H1 (cell line): ENCODE data around the gene PPP6R1. TPM values are rescaled to one million over a fixed set of nuclear protein-coding genes. Genes with fewer than 3 reads are reported as not detected.

Source experiments
- CTCF ChIA-PET: fragments of 300-600 bp; sonication (Branson Sonifier 250); formaldehyde crosslinking; loops from one replicate; lab custom pipeline; 2021; ENCODE audit not compliant: partially characterized antibody; lab: Charles Lee
- POLR2A ChIA-PET: fragments of 300-600 bp; sonication (Branson Sonifier 250); formaldehyde crosslinking; loops from one replicate; lab custom pipeline; 2021; ENCODE audit warnings: inconsistent platforms; ENCODE audit not compliant: partially characterized antibody; lab: Charles Lee
- DNase-seq, 2 experiments: peaks; one replicate each; pipeline versions ENCODE4 v3.0.0 to v3.0.0-alpha.2; 2010 to 2022; ENCODE audit warnings: low spot score in 2 of 2, low read depth in 1 of 2, mixed read lengths in 1 of 2
- FAIRE-seq: peaks from 2 replicates; lab custom pipeline; 2011; peaks lifted over from hg19 to GRCh38; lab: Jason Lieb, UNC
- H2AFZ ChIP-seq: 2 replicates; pipeline ENCODE4 v1.8.1; 2012; ENCODE audit warnings: low read length, inconsistent platforms
- H2AK5ac ChIP-seq: 2 replicates; pipeline ENCODE4 v1.6.1; 2013; ENCODE audit warnings: low read depth, low read length
- H2BK120ac ChIP-seq: replicated peaks from 2 replicates; pipeline ENCODE3; 2013; ENCODE audit warnings: low read depth, low read length, inconsistent platforms
- H2BK12ac ChIP-seq: 2 replicates; pipeline ENCODE4 v1.6.1; 2013; ENCODE audit warnings: low read depth, low read length
- H2BK15ac ChIP-seq: 2 replicates; pipeline ENCODE4 v1.6.1; 2013; ENCODE audit warnings: low read length
- H2BK20ac ChIP-seq: 2 replicates; pipeline ENCODE4 v1.6.1; 2013; ENCODE audit warnings: low read length
- H2BK5ac ChIP-seq: 2 replicates; pipeline ENCODE4 v1.6.1; 2013; ENCODE audit warnings: low read depth, low read length
- H3K14ac ChIP-seq: 2 replicates; pipeline ENCODE4 v1.6.1; 2013; ENCODE audit warnings: inconsistent platforms; ENCODE audit not compliant: insufficient read length
- H3K18ac ChIP-seq: 2 replicates; pipeline ENCODE4 v1.6.1; 2013; ENCODE audit warnings: low read length; ENCODE audit errors: extremely low read depth
- H3K23ac ChIP-seq: 2 replicates; pipeline ENCODE4 v1.6.1; 2013; ENCODE audit warnings: inconsistent platforms; ENCODE audit not compliant: insufficient read length
- H3K23me2 ChIP-seq: 2 replicates; pipeline ENCODE4 v1.6.1; 2013; ENCODE audit warnings: low read depth, low read length
- H3K27ac ChIP-seq: 2 replicates; pipeline ENCODE4 v1.6.1; 2011; ENCODE audit warnings: low read depth, low read length, inconsistent platforms
- H3K27me3 ChIP-seq, 4 experiments: replicated peaks in 1 of 4; 1 replicate in 1 of 4; 2 replicates in 3 of 4; pipeline versions ENCODE4 v1.6.1 to v1.8.1; 2011 to 2013; ENCODE audit warnings: low read length in 3 of 4, mild to moderate bottlenecking in 3 of 4, inconsistent platforms in 2 of 4, mixed read lengths in 2 of 4, moderate library complexity in 1 of 4; ENCODE audit not compliant: control insufficient read depth in 3 of 4, insufficient read depth in 3 of 4; ENCODE audit errors: extremely low read depth in 1 of 4
- H3K36me3 ChIP-seq, 4 experiments: 2 replicates each; pipeline versions ENCODE4 v1.6.1 to v1.8.1; 2011 to 2013; ENCODE audit warnings: mild to moderate bottlenecking in 4 of 4, low read length in 3 of 4, moderate library complexity in 2 of 4, control low read depth in 1 of 4, inconsistent platforms in 1 of 4; ENCODE audit not compliant: insufficient read depth in 4 of 4, control insufficient read depth in 2 of 4
- H3K4ac ChIP-seq: replicated peaks from 2 replicates; pipeline ENCODE3; 2013; ENCODE audit warnings: low read length, low read depth, mixed read lengths, inconsistent platforms; ENCODE audit not compliant: insufficient read length
- H3K4me1 ChIP-seq, 4 experiments: replicated peaks in 1 of 4; 1 replicate in 1 of 4; 2 replicates in 3 of 4; pipeline versions ENCODE4 v1.6.1 to v1.8.1; 2011 to 2013; ENCODE audit warnings: low read length in 3 of 4, inconsistent platforms in 2 of 4, mixed read lengths in 1 of 4; ENCODE audit not compliant: insufficient read depth in 4 of 4, control insufficient read depth in 3 of 4
- H3K4me2 ChIP-seq, 2 experiments: 2 replicates each; pipeline versions ENCODE4 v1.6.1 to v1.8.1; 2011 to 2013; ENCODE audit warnings: low read depth in 2 of 2, low read length in 2 of 2, control low read depth in 1 of 2, inconsistent platforms in 1 of 2, mild to moderate bottlenecking in 1 of 2; ENCODE audit not compliant: insufficient read depth in 1 of 2
- H3K4me3 ChIP-seq, 4 experiments: fragments of 200-600, 300-600 bp in 1 of 4; sonication (generic), shearing (Covaris generic), sonication (Bioruptor Twin) in 1 of 4; 2 replicates each; pipeline versions ENCODE4 v1.5.1 to v1.8.1; 2011 to 2016; ENCODE audit warnings: low read length in 4 of 4, low read depth in 3 of 4, control low read depth in 2 of 4, inconsistent platforms in 2 of 4, mild to moderate bottlenecking in 2 of 4, mixed read lengths in 1 of 4, moderate library complexity in 1 of 4; ENCODE audit not compliant: insufficient read depth in 2 of 4; ENCODE audit errors: extremely low read depth in 1 of 4
- H3K56ac ChIP-seq: replicated peaks from 2 replicates; pipeline ENCODE3; 2013; ENCODE audit warnings: low read depth, mild to moderate bottlenecking, mixed read lengths, low read length, inconsistent platforms; ENCODE audit not compliant: insufficient read length
- H3K79me1 ChIP-seq: 2 replicates; pipeline ENCODE4 v1.6.1; 2013; ENCODE audit warnings: low read depth, low read length, control low read depth
- H3K79me2 ChIP-seq, 2 experiments: 2 replicates each; pipeline versions ENCODE4 v1.6.1 to v1.8.1; 2012 to 2013; ENCODE audit warnings: low read length in 2 of 2, mild to moderate bottlenecking in 2 of 2, inconsistent platforms in 1 of 2; ENCODE audit not compliant: insufficient read depth in 2 of 2, control insufficient read depth in 1 of 2
- H3K9ac ChIP-seq, 4 experiments: replicated peaks in 1 of 4; 1 replicate in 1 of 4; 2 replicates in 3 of 4; pipeline versions ENCODE4 v1.6.1 to v1.8.1; 2011 to 2013; ENCODE audit warnings: low read depth in 3 of 4, low read length in 3 of 4, control low read depth in 2 of 4, mild to moderate bottlenecking in 2 of 4, moderate library complexity in 2 of 4, inconsistent platforms in 1 of 4; ENCODE audit errors: extremely low read depth in 1 of 4
- H3K9me3 ChIP-seq, 2 experiments: 2 replicates each; pipeline versions ENCODE4 v1.6.1 to v1.8.1; 2012 to 2013; ENCODE audit warnings: mild to moderate bottlenecking in 2 of 2, moderate library complexity in 2 of 2, control low read depth in 1 of 2, inconsistent platforms in 1 of 2, low read depth in 1 of 2, low read length in 1 of 2, mixed read lengths in 1 of 2; ENCODE audit not compliant: insufficient read depth in 2 of 2
- H4K20me1 ChIP-seq, 2 experiments: replicated peaks in 1 of 2; 2 replicates each; pipeline versions ENCODE3 to v1.8.1; 2011 to 2013; ENCODE audit warnings: inconsistent platforms in 2 of 2, low read length in 2 of 2, mild to moderate bottlenecking in 1 of 2; ENCODE audit not compliant: insufficient read depth in 2 of 2, control insufficient read depth in 1 of 2
- H4K5ac ChIP-seq: 2 replicates; pipeline ENCODE4 v1.6.1; 2013; ENCODE audit warnings: low read length, low read depth, mixed read lengths, inconsistent platforms; ENCODE audit not compliant: insufficient read length
- H4K8ac ChIP-seq: 2 replicates; pipeline ENCODE4 v1.8.0; 2013; ENCODE audit warnings: mild to moderate bottlenecking, moderate library complexity, low read length, inconsistent platforms; ENCODE audit not compliant: insufficient read depth; ENCODE audit errors: extremely low read depth
- H4K91ac ChIP-seq: replicated peaks from 2 replicates; pipeline ENCODE3; 2013; ENCODE audit warnings: low read length, mixed read lengths, inconsistent platforms; ENCODE audit not compliant: insufficient read length
- ASH2L ChIP-seq: fragments of 200-600, 300-600 bp; sonication (generic); IDR thresholded peaks from one replicate; pipeline ENCODE4 v1.7.1; 2017; ENCODE audit warnings: low read length
- ATF3 ChIP-seq: IDR thresholded peaks from 2 replicates; pipeline ENCODE4 v1.6.1; 2011; ENCODE audit warnings: low read depth, mild to moderate bottlenecking, low read length; ENCODE audit not compliant: insufficient read depth
- BRCA1 ChIP-seq: IDR thresholded peaks from 2 replicates; pipeline ENCODE4 v1.6.1; 2012; ENCODE audit warnings: low read depth, low read length, improper control_type of control experiment
- CBX8 ChIP-seq: fragments of 300-800, 300-1000 bp; sonication (generic); IDR thresholded peaks from 2 replicates; pipeline ENCODE4 v1.7.1; 2016; ENCODE audit warnings: low read depth, low read length, borderline replicate concordance
- CHD2 ChIP-seq: IDR thresholded peaks from 2 replicates; pipeline ENCODE4 v1.6.1; 2012; ENCODE audit warnings: low read length, improper control_type of control experiment
- FOSL1 ChIP-seq: IDR thresholded peaks from 2 replicates; pipeline ENCODE4 v1.6.1; 2011; ENCODE audit warnings: mild to moderate bottlenecking, low read depth, low read length, moderate library complexity; ENCODE audit not compliant: insufficient read depth
- HDAC6 ChIP-seq: IDR thresholded peaks from one replicate; pipeline ENCODE4 v1.7.1; 2012; ENCODE audit warnings: low read depth, mild to moderate bottlenecking, inconsistent platforms, low read length, moderate library complexity
- JUN ChIP-seq: IDR thresholded peaks from 2 replicates; pipeline ENCODE4 v1.6.1; 2011; ENCODE audit warnings: low read depth, mild to moderate bottlenecking, improper control_type of control experiment, low read length
- MAFK ChIP-seq: IDR thresholded peaks from 2 replicates; pipeline ENCODE4 v1.6.1; 2012; ENCODE audit warnings: low read depth, mild to moderate bottlenecking, improper control_type of control experiment, low read length
- SP1 ChIP-seq: IDR thresholded peaks from 2 replicates; pipeline ENCODE4 v1.6.1; 2011; ENCODE audit warnings: low read depth, low read length
- SP4 ChIP-seq: IDR thresholded peaks from 2 replicates; pipeline ENCODE4 v1.6.1; 2012; ENCODE audit warnings: low read length, inconsistent platforms
- SUZ12 ChIP-seq: fragments of 200-600 bp; sonication (generic); IDR thresholded peaks from 2 replicates; pipeline ENCODE4 v1.6.1; 2012; ENCODE audit warnings: mild to moderate bottlenecking, inconsistent platforms, low read length, moderate library complexity, mixed read lengths
- WGBS, 2 experiments: shearing (Covaris generic) in 1 of 2; methylation state at CpG; one replicate each; pipeline versions ENCODE4 v1.1.6 to v1.1.7; 2013 to 2015; ENCODE audit warnings: low lambda C conversion rate in 2 of 2, mixed read lengths in 2 of 2, inconsistent platforms in 1 of 2, low coverage in 1 of 2, missing lambda C conversion rate in 1 of 2; ENCODE audit not compliant: insufficient replicate concordance in 2 of 2, insufficient coverage in 1 of 2, insufficient read length in 1 of 2; ENCODE audit errors: extremely low coverage in 1 of 2, missing lambda C conversion rate in 1 of 2; 5-methylcytosine and 5-hydroxymethylcytosine counted together
- polyA plus RNA-seq, 7 experiments: library from polyadenylated mRNA; depleted of rRNA in 3 of 7; stranded (reverse) in 5 of 7; unstranded in 2 of 7; fragments of >200 nt in 5 of 7; fragments of 200-250 nt in 2 of 7; gene quantifications; 1 replicate in 5 of 7; 2 replicates in 1 of 7; 4 replicates in 1 of 7; pipeline versions ENCODE4 v1.2.1 to v1.2.3, GENCODE V29; 2011 to 2013; ENCODE audit warnings: missing spikeins in 2 of 7, mixed read lengths in 2 of 7
- total RNA-seq: library from RNA; stranded (reverse); fragmentation: NEBNext Ultra II Directional; extraction: Animal tissue kit (Norgen Biotek cat#: 25700); gene quantifications from 2 replicates; pipeline ENCODE4 v1.2.1, GENCODE V29; 2021

PPP6R1 gene
- total and polyA plus RNA-seq, 2 of the 8 experiments (the other 6 are each of a cell fraction or from before 2014, with no cell fraction given) = 36.4 to 74.4 TPM

- no peak for DNase-seq
- ChIA-PET POLR2A (interaction anchor here (0.9 to 1.2 kb wide), 3 partner anchors 59 to 202 kb away, joined by 3 to 5 read pairs (median 3); partner anchors contain the start of gene TMEM238), CTCF (interaction anchor here (1.2 kb wide), 1 partner anchor 96 kb away, joined by 4 read pairs; no protein-coding TSS in a partner anchor)
- H3K36me3 ChIP-seq = no peaks in the 10 kb centered on the region
- H3K4ac ChIP-seq = no peak overlapping the region
- H3K4me2 ChIP-seq = no peak overlapping the region
- H3K4me3 ChIP-seq = no peak overlapping the region
- TF ChIP-seq CHD2 (no peak), SUZ12 (no peak), ATF3 (no peak), ASH2L (no peak), JUN (no peak), HDAC6 (no peak), FOSL1 (no peak), SP1 (no peak), SP4 (no peak), BRCA1 (no peak), CBX8 (no peak), MAFK (no peak)
- no peaks in the 10 kb centered on the region for H3K79me1 ChIP-seq
- WGBS, 2 experiments = 80% methylated on average over 19 of the region's 20 CpGs; no CpG with 5 or more reads in 1 of the 2 experiments
- no peak overlapping the region for H3K56ac ChIP-seq
- no peak overlapping the region for H4K8ac ChIP-seq
- no peak overlapping the region for H2BK120ac ChIP-seq
- no peak overlapping the region for H3K23ac ChIP-seq
- no peak overlapping the region for H2BK12ac ChIP-seq
- H2AK5ac ChIP-seq = no peak overlapping the region
- peaks cover 0 to 6% (median 5%) of the 10 kb centered on the region in 4 experiments; a peak in 5 of 7 replicates for H3K4me1 ChIP-seq
- no peak overlapping the region for H3K14ac ChIP-seq
- H3K18ac ChIP-seq = no peak overlapping the region
- no peak overlapping the region for H2AFZ ChIP-seq
- no peak overlapping the region for H4K5ac ChIP-seq
- peaks cover 0 to 36% (median 22%) of the 10 kb centered on the region in 4 experiments; a peak in 5 of 7 replicates for H3K27me3 ChIP-seq
- FAIRE-seq = no peak
- no peak overlapping the region for H2BK20ac ChIP-seq
- no peak overlapping the region for H3K27ac ChIP-seq
- H4K91ac ChIP-seq = no peak overlapping the region
- no peaks in the 10 kb centered on the region for H3K9me3 ChIP-seq
- no peak overlapping the region for H2BK15ac ChIP-seq
- peaks cover 0 to 7% of the 10 kb centered on the region in 2 experiments for H4K20me1 ChIP-seq
- H3K23me2 ChIP-seq = peaks cover 12% of the 10 kb centered on the region; the same call in 1 of the 2 replicates
- no peaks in the 10 kb centered on the region for H3K79me2 ChIP-seq
- no peak overlapping the region for H2BK5ac ChIP-seq
- no peak overlapping the region for H3K9ac ChIP-seq
These were observed 77.1 kb downstream of the PPP6R1 start for GRCh38 chr19:55181740-55182139.
